NB4 (cell line): ENCODE measurements around the gene ANKRD28.
"Not testable (repeated sequence)": the region's sequence is repeated elsewhere in the genome, so short reads cannot be mapped to it uniquely, and the experiment has no call there.

Source experiments
- TF ChIP-seq, protein P1 (sequence below): IDR thresholded peaks from one replicate; pipeline ENCODE4 v1.5.1; 2012; ENCODE audit warnings: low read depth, low read length
- TF ChIP-seq, protein P2 (sequence below): IDR thresholded peaks from 2 replicates; pipeline ENCODE4 v1.6.1; 2011; ENCODE audit warnings: low read depth, low read length

DNA sequence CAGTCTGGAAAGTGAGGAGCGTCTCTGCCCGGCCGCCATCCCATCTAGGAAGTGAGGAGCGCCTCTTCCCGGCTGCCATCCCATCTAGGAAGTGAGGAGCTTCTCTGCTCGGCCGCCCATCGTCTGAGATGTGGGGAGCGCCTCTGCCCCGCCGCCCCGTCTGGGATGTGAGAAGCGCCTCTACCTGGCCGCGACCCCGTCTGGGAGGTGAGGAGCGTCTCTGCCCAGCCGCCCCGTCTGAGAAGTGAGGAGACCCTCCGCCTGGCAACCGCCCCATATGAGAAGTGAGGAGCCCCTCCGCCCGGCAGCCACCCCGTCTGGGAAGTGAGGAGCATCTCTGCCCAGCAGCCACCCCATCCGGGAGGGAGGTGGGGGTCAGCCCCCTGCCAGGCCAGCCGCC lies 55.5 kb downstream of the ANKRD28 start:
- TF ChIP-seq, protein P1, sequence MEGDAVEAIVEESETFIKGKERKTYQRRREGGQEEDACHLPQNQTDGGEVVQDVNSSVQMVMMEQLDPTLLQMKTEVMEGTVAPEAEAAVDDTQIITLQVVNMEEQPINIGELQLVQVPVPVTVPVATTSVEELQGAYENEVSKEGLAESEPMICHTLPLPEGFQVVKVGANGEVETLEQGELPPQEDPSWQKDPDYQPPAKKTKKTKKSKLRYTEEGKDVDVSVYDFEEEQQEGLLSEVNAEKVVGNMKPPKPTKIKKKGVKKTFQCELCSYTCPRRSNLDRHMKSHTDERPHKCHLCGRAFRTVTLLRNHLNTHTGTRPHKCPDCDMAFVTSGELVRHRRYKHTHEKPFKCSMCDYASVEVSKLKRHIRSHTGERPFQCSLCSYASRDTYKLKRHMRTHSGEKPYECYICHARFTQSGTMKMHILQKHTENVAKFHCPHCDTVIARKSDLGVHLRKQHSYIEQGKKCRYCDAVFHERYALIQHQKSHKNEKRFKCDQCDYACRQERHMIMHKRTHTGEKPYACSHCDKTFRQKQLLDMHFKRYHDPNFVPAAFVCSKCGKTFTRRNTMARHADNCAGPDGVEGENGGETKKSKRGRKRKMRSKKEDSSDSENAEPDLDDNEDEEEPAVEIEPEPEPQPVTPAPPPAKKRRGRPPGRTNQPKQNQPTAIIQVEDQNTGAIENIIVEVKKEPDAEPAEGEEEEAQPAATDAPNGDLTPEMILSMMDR = not testable (repeated sequence)
- TF ChIP-seq, protein P2, sequence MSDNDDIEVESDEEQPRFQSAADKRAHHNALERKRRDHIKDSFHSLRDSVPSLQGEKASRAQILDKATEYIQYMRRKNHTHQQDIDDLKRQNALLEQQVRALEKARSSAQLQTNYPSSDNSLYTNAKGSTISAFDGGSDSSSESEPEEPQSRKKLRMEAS = not testable (repeated sequence)
